K562 (cell line): ENCODE data around the gene TEX48. TPM values are rescaled to one million over a fixed set of nuclear protein-coding genes. Genes with fewer than 3 reads are reported as not detected.

ENCODE experiments used
- ATAC-seq: fragments of 200-7000 bp; cut with Tn5 transposase; 3 replicates; pipeline ENCODE4 v1.9.1; 2020; ENCODE audit warnings: moderate library complexity
- BruUV-seq: library from RNA; stranded (reverse); fragments of 400-500 nt; replicated peaks from 2 replicates; lab custom pipeline; 2021; lab: Mats Ljungman, UMichigan
- CTCF ChIA-PET: fragments of 300-600 bp; formaldehyde crosslinking; extraction: SDS; loops from one replicate; lab custom pipeline; 2021; ENCODE audit warnings: low intra/inter-chr PET ratio; lab: Yijun Ruan, JAX
- POLR2A ChIA-PET: fragments of 300-600, 350-650 bp; sonication (Branson Sonifier 250); formaldehyde crosslinking; extraction: SDS; loops from one replicate; lab custom pipeline; 2021; ENCODE audit warnings: antibody characterized with exemption, inconsistent platforms; lab: Yijun Ruan, JAX
- DNase-seq, 4 experiments: peaks; one replicate each; pipeline versions ENCODE4 v3.0.0 to v3.0.0-alpha.2; 2011 to 2018; ENCODE audit warnings: low spot score in 3 of 4, mixed read lengths in 3 of 4; ENCODE audit errors: extremely low read depth in 1 of 4
- FAIRE-seq: peaks from 2 replicates; lab custom pipeline; 2011; peaks lifted over from hg19 to GRCh38; lab: Jason Lieb, UNC
- H2AFZ ChIP-seq: 2 replicates; pipeline ENCODE4 v1.6.0; 2011; ENCODE audit warnings: low read depth, low read length, control low read depth, inconsistent platforms
- H3K27ac ChIP-seq: fragments of 200-600 bp; 3 replicates; pipeline ENCODE4 v1.8.0; 2011; ENCODE audit warnings: low read depth, mild to moderate bottlenecking, control low read depth, inconsistent platforms, low read length, moderate library complexity, mixed read lengths; ENCODE audit errors: extremely low read depth
- H3K27me3 ChIP-seq, 2 experiments: fragments of 300-600 bp in 1 of 2; 2 replicates in 1 of 2; 3 replicates in 1 of 2; pipeline versions ENCODE4 v1.6.0 to v1.8.0; 2011; ENCODE audit warnings: inconsistent platforms in 2 of 2, low read length in 2 of 2, mild to moderate bottlenecking in 1 of 2, mixed read lengths in 1 of 2, moderate library complexity in 1 of 2; ENCODE audit not compliant: control insufficient read depth in 2 of 2, insufficient read depth in 2 of 2
- H3K36me3 ChIP-seq: fragments of 300-600 bp; 3 replicates; pipeline ENCODE4 v1.8.0; 2011; ENCODE audit warnings: mild to moderate bottlenecking, low read length, inconsistent platforms; ENCODE audit not compliant: control insufficient read depth, insufficient read depth
- H3K4me1 ChIP-seq, 2 experiments: fragments of 200-600 bp in 1 of 2; replicated peaks in 1 of 2; 2 replicates in 1 of 2; 3 replicates in 1 of 2; pipeline versions ENCODE4 v1.5.1 to v1.8.0; 2011; ENCODE audit warnings: inconsistent platforms in 2 of 2, low read length in 2 of 2, mild to moderate bottlenecking in 1 of 2, mixed read lengths in 1 of 2, moderate library complexity in 1 of 2; ENCODE audit not compliant: control insufficient read depth in 2 of 2, insufficient read depth in 2 of 2
- H3K4me2 ChIP-seq: 2 replicates; pipeline ENCODE4 v1.6.1; 2011; ENCODE audit warnings: low read length, control low read depth, inconsistent platforms, mixed read lengths; ENCODE audit not compliant: insufficient read depth
- H3K4me3 ChIP-seq: fragments of 200-600 bp; sonication (generic), shearing (Covaris generic); 2 replicates; pipeline ENCODE4 v1.5.1; 2016; ENCODE audit warnings: control low read depth, inconsistent platforms
- H3K79me2 ChIP-seq: fragments of 200-600 bp; 3 replicates; pipeline ENCODE4 v1.8.0; 2011; ENCODE audit warnings: low read length, inconsistent platforms; ENCODE audit not compliant: control insufficient read depth, insufficient read depth
- H3K9ac ChIP-seq, 2 experiments: 2 replicates each; pipeline versions ENCODE4 v1.6.0 to v1.6.1; 2011; ENCODE audit warnings: low read depth in 2 of 2, low read length in 2 of 2, control low read depth in 1 of 2, inconsistent platforms in 1 of 2, mild to moderate bottlenecking in 1 of 2, mixed read lengths in 1 of 2; ENCODE audit not compliant: insufficient read depth in 1 of 2
- H3K9me1 ChIP-seq: one replicate; pipeline ENCODE4 v1.6.0; 2011; ENCODE audit warnings: inconsistent platforms, mild to moderate bottlenecking, low read length, moderate library complexity; ENCODE audit not compliant: control insufficient read depth, insufficient read depth
- H3K9me3 ChIP-seq: replicated peaks from 2 replicates; pipeline ENCODE4 v1.5.1; 2011; ENCODE audit warnings: low read depth, low read length, inconsistent platforms; ENCODE audit not compliant: control insufficient read depth, insufficient read depth
- H4K20me1 ChIP-seq: replicated peaks from 2 replicates; pipeline ENCODE4 v1.6.1; 2011; ENCODE audit warnings: low read length, inconsistent platforms, mixed read lengths; ENCODE audit not compliant: control insufficient read depth, insufficient read depth
- BACH1 ChIP-seq: fragments of 200-800 bp; sonication (Bioruptor generic); IDR thresholded peaks from 2 replicates; pipeline ENCODE4 v1.6.1; 2016; ENCODE audit warnings: missing genetic modification characterization, missing compliant biosample characterization
- NEUROD1 ChIP-seq: fragments of 150-350 bp; IDR thresholded peaks from 2 replicates; pipeline ENCODE4 v1.6.1; 2014; ENCODE audit warnings: borderline replicate concordance, low read length, low read depth; ENCODE audit not compliant: partially characterized antibody
- PHB ChIP-seq: fragments of 250-450 bp; sonication (Bioruptor Pico); IDR thresholded peaks from 2 replicates; pipeline ENCODE4 v1.5.0; 2021
- RFX1 ChIP-seq: fragments of 450-650 bp; IDR thresholded peaks from 2 replicates; pipeline ENCODE4 v1.6.1; 2016; ENCODE audit warnings: mild to moderate bottlenecking, moderate library complexity
- WGBS: fragments of 100-300 bp; shearing (Covaris generic); methylation state at CpG from one replicate; pipeline ENCODE4 v1.1.6; 2016; ENCODE audit warnings: low coverage, mixed read lengths; ENCODE audit not compliant: insufficient coverage; ENCODE audit errors: missing lambda C conversion rate; 5-methylcytosine and 5-hydroxymethylcytosine counted together
- in situ Hi-C: fragments of 300-500 bp; cut with MboI; formaldehyde crosslinking; loops from 4 replicates; pipeline ENCODE4 v1.15.0; 2018; ENCODE audit warnings: inconsistent platforms, mixed read lengths
- intact Hi-C: fragments of 100-400 bp; cut with micrococcal nuclease; formaldehyde crosslinking; loops from 2 replicates; pipeline ENCODE4 v1.14.2; 2022
- polyA plus RNA-seq, 8 experiments: library from polyadenylated mRNA; depleted of rRNA in 4 of 8; stranded (reverse) in 5 of 8; unstranded in 3 of 8; fragments of >200 nt; fragmentation: Nextera tagmentation in 2 of 8; fragmentation: Illumina TruSeq in 1 of 8; extraction: Ambion mirVana in 2 of 8; extraction: Trizol in 1 of 8; gene quantifications; 2 replicates each; pipeline versions ENCODE4 v1.2.1 to v1.2.3, GENCODE V29; 2011 to 2014; ENCODE audit warnings: inconsistent platforms in 1 of 8, missing spikeins in 1 of 8
- total RNA-seq, 7 experiments: library from RNA; depleted of rRNA in 6 of 7; stranded (reverse); fragments of >200 nt in 6 of 7; fragmentation: Illumina TruSeq in 2 of 7; extraction: Trizol in 2 of 7; gene quantifications; 2 replicates each; pipeline versions ENCODE4 v1.2.1 to v1.2.3, GENCODE V29; 2011 to 2021; ENCODE audit warnings: low replicate concordance in 1 of 7

Gene TEX48
- total and polyA plus RNA-seq, 9 of the 15 experiments (the other 6 are each of a cell fraction or from before 2014, with no cell fraction given) = not detected

- WGBS = 73% methylated on average over 6 of the region's 8 CpGs
- POLR2A ChIA-PET = interaction anchor here (0.6 kb wide), 1 partner anchor 12 kb away, joined by 3 read pairs; no protein-coding TSS in a partner anchor
- no peaks in the 10 kb centered on the region for H4K20me1 ChIP-seq
- no peaks in the 10 kb centered on the region for H3K9me3 ChIP-seq
- DNase-seq (no peak), ATAC-seq (no peak), FAIRE-seq (no peak)
- H3K4me2 ChIP-seq = no peak overlapping the region
- no peak overlapping the region for H2AFZ ChIP-seq
- no TSS peak for BruUV-seq
- intact Hi-C loops = no loop called here
- H3K4me1 ChIP-seq = no peaks in the 10 kb centered on the region; a peak in 1 of 5 replicates
- in situ Hi-C loops = no loop called here
- H3K4me3 ChIP-seq = no peak overlapping the region
- no peak for TF ChIP-seq BACH1 (tag)
- TF ChIP-seq RFX1 = peak; percentile 37
- H3K9ac ChIP-seq = no peak overlapping the region
- CTCF ChIA-PET = no interaction called here
- no peaks in the 10 kb centered on the region for H3K9me1 ChIP-seq
- no peaks in the 10 kb centered on the region for H3K79me2 ChIP-seq
- H3K27ac ChIP-seq = no peak overlapping the region
- peaks cover 34% of the 10 kb centered on the region; the same call in 2 of the 3 replicates for H3K36me3 ChIP-seq
- H3K27me3 ChIP-seq = no peaks in the 10 kb centered on the region
These were observed 43.6 kb downstream of the TEX48 start for GRCh38 chr9:114638404-114638803.

GRCh38 chr9:114634387-114634786, 47.6 kb downstream of the TEX48 start:
- no peak for FAIRE-seq
- H3K4me1 ChIP-seq = no peaks in the 10 kb centered on the region; a peak in 1 of 5 replicates
- intact Hi-C loops = no loop called here
- no peak for DNase-seq
- ChIA-PET CTCF (no interaction called here), POLR2A (no interaction called here)
- no peaks in the 10 kb centered on the region for H3K79me2 ChIP-seq
- no peaks in the 10 kb centered on the region for H3K9me1 ChIP-seq
- no peaks in the 10 kb centered on the region for H3K27me3 ChIP-seq
- no peak overlapping the region for H3K4me2 ChIP-seq
- no peak overlapping the region for H3K4me3 ChIP-seq
- in situ Hi-C loops = no loop called here
- H4K20me1 ChIP-seq = no peaks in the 10 kb centered on the region
- H3K9ac ChIP-seq = no peak overlapping the region
- BruUV-seq = no TSS peak
- no peak overlapping the region for H2AFZ ChIP-seq
- 79% methylated on average over 6 of the region's 6 CpGs for WGBS
- no peak overlapping the region for H3K27ac ChIP-seq
- no peaks in the 10 kb centered on the region for H3K9me3 ChIP-seq
- TF ChIP-seq PHB (CRISPR knock-in tag) (no peak), NEUROD1 (no peak)
- no peak for ATAC-seq
- peaks cover 48% of the 10 kb centered on the region; the same call in 2 of the 3 replicates for H3K36me3 ChIP-seq
